NCI-H2196 (cell line): ENCODE measurements around the gene VDAC1.
"Not testable (repeated sequence)": the region's sequence is repeated elsewhere in the genome, so short reads cannot be mapped to it uniquely, and the experiment has no call there.

Source experiments
- DNase-seq: peaks from one replicate; lab custom pipeline; 2025; ENCODE audit not compliant: unreplicated experiment; lab: John Stamatoyannopoulos, UW

The VDAC1 gene

GRCh38 chr5:133995883-133996563, 8.8 kb downstream of the VDAC1 start:
- DNase-seq: no peak

- no peak for DNase-seq
These were observed 9.4 kb downstream of the VDAC1 start for GRCh38 chr5:133995341-133995740.

- no peak for DNase-seq
These were observed 9.8 kb downstream of the VDAC1 start for GRCh38 chr5:133994990-133995333.

GRCh38 chr5:133994297-133994989, 10.3 kb downstream of the VDAC1 start:
- no peak for DNase-seq

- no peak for DNase-seq
These were observed 11.4 kb downstream of the VDAC1 start for GRCh38 chr5:133993185-133993936.

GRCh38 chr5:133992429-133993155, 12.2 kb downstream of the VDAC1 start:
- no peak for DNase-seq

- no peak for DNase-seq
These were observed 13.4 kb downstream of the VDAC1 start for GRCh38 chr5:133991171-133991910.

- DNase-seq: no peak
These were observed 14.4 kb downstream of the VDAC1 start for GRCh38 chr5:133990396-133990795.

GRCh38 chr5:133985540-133986180, 19.1 kb downstream of the VDAC1 start:
- DNase-seq: no peak

- DNase-seq: no peak
These were observed 21.1 kb downstream of the VDAC1 start for GRCh38 chr5:133983674-133984073.

- no peak for DNase-seq
These were observed 23.1 kb downstream of the VDAC1 start for GRCh38 chr5:133981714-133982113.

GRCh38 chr5:133980652-133981051, 24.1 kb downstream of the VDAC1 start:
- DNase-seq: no peak

GRCh38 chr5:133978943-133979342, 25.8 kb downstream of the VDAC1 start:
- DNase-seq: no peak

- DNase-seq: no peak
These were observed 26.9 kb downstream of the VDAC1 start for GRCh38 chr5:133977858-133978257.

- peak; percentile 47 for DNase-seq
These were observed 27.5 kb downstream of the VDAC1 start for GRCh38 chr5:133977161-133977787.

- DNase-seq: not testable (repeated sequence)
These were observed 29.2 kb downstream of the VDAC1 start for GRCh38 chr5:133975546-133975945.

GRCh38 chr5:133974142-133974541, 30.6 kb downstream of the VDAC1 start:
- DNase-seq: no peak

- DNase-seq: no peak
These were observed 34.4 kb downstream of the VDAC1 start for GRCh38 chr5:133970325-133970909.

GRCh38 chr5:133969654-133970324, 35.0 kb downstream of the VDAC1 start:
- DNase-seq: no peak
